OCI-LY1 (cell line): ENCODE data around the gene DNMBP.

Experiments
- CTCF ChIP-seq: fragments of 200-600 bp; sonication (generic), shearing (Covaris generic); IDR thresholded peaks from 2 replicates; pipeline ENCODE4 v1.5.1; 2017; ENCODE audit warnings: mild to moderate bottlenecking, antibody characterized with exemption, low read length, moderate library complexity, mixed read lengths
- EZH2 ChIP-seq: fragments of 200-600 bp; sonication (generic), shearing (Covaris generic); IDR thresholded peaks from 2 replicates; pipeline ENCODE4 v1.8.0; 2017; ENCODE audit warnings: borderline replicate concordance, mixed run types, mild to moderate bottlenecking, antibody characterized with exemption, low read length, moderate library complexity, mixed read lengths

- TF ChIP-seq CTCF (no peak), EZH2 (no peak)
These were observed 103.8 kb downstream of the DNMBP start for GRCh38 chr10:99905971-99906370.
